HG03066 (cell line): Measurements from ENCODE around the gene FKBP2.
"Not testable (repeated sequence)": the region's sequence is repeated elsewhere in the genome, so short reads cannot be mapped to it uniquely, and the experiment has no call there.

Experiments
- ATAC-seq: cut with Tn5 transposase; IDR thresholded peaks from one replicate; pipeline ENCODE4 v1.9.1; 2021; ENCODE audit warnings: low read depth; ENCODE audit not compliant: unreplicated experiment

FKBP2 gene

GRCh38 chr11:64232182-64232966 lies 8.5 kb upstream of the FKBP2 start:
- ATAC-seq = no peak

DNA sequence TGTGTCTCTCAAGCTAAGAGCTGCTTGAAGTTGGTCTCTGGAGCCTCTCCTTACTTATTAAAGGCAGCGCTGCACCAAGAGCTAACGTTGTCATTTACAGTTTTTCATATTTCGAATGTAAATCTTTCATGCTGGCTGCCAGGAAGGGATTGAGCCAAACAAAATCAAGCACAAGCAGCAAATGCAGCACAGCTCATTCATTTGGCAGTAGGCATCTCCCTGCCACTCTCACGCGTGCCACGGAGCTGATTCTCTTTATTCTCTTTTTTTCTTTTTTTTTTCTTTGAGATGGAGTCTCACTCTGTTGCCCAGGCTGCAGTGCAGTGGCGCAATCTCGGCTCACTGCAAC lies 8.0 kb upstream of the FKBP2 start:
- ATAC-seq = no peak

- no peak for ATAC-seq
Measured at GRCh38 chr11:64233913-64234586, 6.8 kb upstream of the FKBP2 start, which contains the start of gene VEGFB. Gene VEGFB, plus strand, starts transcription at chr11:64234584. Its CDS starts 250 bp downstream, at chr11:64234834.

DNA sequence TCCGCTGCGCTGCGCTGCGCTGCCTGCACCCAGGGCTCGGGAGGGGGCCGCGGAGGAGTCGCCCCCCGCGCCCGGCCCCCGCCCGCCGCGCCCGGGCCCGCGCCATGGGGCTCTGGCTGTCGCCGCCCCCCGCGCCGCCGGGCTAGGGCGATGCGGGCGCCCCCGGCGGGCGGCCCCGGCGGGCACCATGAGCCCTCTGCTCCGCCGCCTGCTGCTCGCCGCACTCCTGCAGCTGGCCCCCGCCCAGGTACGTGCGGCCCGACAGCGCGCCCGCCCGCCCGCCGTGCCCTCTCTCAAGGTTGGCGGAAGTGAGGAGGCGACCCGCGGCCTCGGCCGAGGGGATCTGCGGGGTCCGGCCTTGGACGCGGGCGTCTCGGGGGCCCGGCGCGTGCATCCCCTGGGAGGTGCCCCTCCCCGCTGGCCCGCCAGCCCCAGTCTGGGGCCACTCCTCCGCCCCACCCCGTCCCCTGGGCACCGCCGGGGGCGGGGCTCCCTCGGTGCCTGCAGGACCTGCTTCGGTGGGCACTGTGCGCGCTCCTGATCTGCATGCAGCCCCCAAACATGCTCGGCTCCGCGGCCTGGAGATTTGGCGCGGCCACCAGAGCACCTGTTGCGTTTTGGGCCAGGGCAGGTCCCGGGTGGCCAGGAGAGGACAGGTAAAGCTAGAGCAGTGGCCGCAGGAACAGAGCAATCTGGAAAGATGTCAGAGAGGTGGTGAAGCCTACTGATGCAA lies 6.1 kb upstream of the FKBP2 start:
- ATAC-seq = no peak

- no peak for ATAC-seq
Measured at GRCh38 chr11:64235437-64236161, 5.3 kb upstream of the FKBP2 start.

GRCh38 chr11:64237484-64237951 lies 3.4 kb upstream of the FKBP2 start:
- no peak for ATAC-seq

DNA sequence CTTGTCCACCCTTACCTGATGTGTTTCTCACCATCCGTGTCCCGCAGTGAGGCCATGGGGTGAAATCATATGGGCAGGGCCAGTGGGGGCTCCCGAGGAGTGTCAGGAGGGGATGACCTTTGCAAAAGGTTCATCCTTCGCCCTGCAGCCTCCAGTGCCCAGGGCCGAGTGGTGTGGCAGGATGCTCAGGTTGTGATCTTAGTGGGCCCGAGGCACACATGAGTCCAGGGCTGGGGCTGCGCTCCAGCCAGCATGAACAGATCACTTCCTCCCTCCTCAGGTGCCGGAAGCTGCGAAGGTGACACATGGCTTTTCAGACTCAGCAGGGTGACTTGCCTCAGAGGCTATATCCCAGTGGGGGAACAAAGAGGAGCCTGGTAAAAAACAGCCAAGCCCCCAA lies 2.8 kb upstream of the FKBP2 start:
- no peak for ATAC-seq

DNA sequence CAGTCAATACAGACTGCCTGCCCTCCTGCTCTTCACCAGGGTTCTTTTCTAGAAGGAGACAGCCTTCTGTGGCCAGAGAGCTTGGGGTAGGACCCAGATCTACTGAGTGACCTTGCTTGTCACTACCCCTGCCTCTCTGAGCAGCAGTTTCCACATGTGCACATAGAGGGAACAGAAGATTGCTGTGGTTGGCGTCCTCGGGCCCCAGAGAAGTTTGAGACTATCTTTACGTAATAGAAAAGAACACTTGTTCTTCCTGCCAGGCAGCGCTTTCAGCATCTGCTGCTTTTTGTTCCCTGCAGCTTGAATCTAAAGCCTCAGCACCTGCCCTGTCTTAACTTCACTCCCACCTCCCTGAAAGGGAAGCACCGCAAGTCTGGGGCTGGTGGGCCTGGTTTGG lies 1.9 kb upstream of the FKBP2 start:
- no peak for ATAC-seq

DNA sequence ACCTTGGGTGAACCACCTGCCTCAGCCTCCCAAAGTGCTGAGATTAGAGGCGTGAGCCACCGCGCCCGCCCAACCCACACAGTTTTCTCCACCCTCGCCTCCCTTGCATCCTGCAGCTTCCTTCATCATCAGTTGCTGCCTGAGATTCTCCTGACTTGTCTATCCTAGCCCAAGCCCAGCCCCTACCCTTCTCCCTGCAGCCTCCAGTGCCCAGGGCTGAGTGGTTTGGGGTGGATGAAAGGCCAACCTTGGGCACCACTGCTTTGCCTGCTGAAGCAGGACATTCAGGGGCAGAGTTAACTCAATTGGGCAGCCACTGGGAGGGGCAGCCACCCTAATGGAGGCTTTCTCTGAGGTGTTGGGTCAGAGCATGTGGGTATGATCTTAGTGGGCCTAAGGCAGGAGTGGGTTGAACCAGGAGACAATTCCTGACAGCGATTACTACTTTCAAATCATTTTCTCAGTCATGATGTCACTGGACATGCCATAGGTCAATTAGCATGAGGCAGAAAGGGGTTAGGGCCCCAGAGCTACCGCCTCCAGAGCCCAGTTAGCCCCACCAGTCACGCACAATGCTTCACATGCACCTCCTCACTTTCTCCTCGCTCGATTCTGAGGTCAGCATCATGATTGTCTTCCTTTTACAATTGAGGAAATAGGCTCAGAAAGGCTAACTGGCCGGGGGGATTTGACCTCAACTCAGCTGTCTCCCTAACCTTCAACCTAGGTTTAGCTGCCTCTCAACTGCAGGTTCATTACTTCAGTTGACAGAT lies 1.0 kb upstream of the FKBP2 start:
- no peak for ATAC-seq

DNA sequence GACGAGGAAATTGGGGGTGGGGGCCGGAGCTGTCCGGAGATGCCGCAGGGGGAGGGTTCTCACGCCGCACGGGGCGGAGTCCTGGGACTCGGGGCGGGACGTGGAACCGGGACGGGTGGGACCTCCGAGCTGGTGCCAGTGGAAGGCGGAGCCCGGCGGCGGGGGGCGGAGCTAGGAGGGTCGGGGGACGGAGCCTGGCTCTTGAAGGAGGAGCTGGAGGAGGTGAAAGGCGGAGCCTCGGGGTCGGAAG lies 271 bp downstream of the FKBP2 start:
- peak; percentile 64 for ATAC-seq

- ATAC-seq = peak; percentile 8
Measured at GRCh38 chr11:64241491-64242374, 838 bp downstream of the FKBP2 start.

DNA sequence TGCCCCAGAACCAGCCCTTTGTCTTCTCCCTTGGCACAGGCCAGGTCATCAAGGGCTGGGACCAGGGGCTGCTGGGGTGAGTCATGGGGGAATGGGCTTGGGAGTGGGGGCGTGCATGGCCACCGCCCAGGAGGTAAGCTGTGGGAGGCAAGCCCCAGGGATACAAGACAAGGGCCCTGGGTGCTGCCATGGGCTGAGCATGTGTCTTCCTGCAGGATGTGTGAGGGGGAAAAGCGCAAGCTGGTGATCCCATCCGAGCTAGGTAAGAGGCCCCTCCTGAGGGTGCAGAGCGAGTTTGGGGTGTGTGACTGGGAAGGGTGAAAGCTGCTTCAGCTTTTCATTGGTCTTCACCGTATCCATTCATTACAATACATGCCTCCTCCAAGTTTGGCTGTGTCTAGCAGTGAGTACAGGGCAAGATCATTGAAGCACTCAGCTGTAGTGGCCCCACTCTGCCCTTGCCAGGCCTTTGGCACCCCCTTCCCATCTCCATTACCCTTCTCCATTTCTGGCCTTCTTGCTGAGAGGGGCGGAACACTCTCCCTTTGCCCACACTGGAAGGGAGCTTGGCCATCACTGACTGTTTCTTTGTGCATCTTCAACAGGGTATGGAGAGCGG lies 2.5 kb downstream of the FKBP2 start:
- no peak for ATAC-seq

GRCh38 chr11:64244107-64244506 lies 3.2 kb downstream of the FKBP2 start:
- ATAC-seq = no peak

GRCh38 chr11:64244966-64245365 lies 4.1 kb downstream of the FKBP2 start:
- ATAC-seq = no peak

GRCh38 chr11:64245401-64245796 lies 4.5 kb downstream of the FKBP2 start:
- ATAC-seq = no peak

- no peak for ATAC-seq
Measured at GRCh38 chr11:64245797-64246620, 5.1 kb downstream of the FKBP2 start.

- not testable (repeated sequence) for ATAC-seq
Measured at GRCh38 chr11:64246621-64246870, 5.7 kb downstream of the FKBP2 start.
